NCI-H345 treated with DMSO at 0.1 percent for 48 hours (cell line): Measurements from ENCODE around the gene MPRIP.
"Not testable (repeated sequence)": the region's sequence is repeated elsewhere in the genome, so short reads cannot be mapped to it uniquely, and the experiment has no call there.

Source experiments
- DNase-seq: peaks from one replicate; lab custom pipeline; 2025; ENCODE audit not compliant: unreplicated experiment; lab: John Stamatoyannopoulos, UW

MPRIP gene

DNA sequence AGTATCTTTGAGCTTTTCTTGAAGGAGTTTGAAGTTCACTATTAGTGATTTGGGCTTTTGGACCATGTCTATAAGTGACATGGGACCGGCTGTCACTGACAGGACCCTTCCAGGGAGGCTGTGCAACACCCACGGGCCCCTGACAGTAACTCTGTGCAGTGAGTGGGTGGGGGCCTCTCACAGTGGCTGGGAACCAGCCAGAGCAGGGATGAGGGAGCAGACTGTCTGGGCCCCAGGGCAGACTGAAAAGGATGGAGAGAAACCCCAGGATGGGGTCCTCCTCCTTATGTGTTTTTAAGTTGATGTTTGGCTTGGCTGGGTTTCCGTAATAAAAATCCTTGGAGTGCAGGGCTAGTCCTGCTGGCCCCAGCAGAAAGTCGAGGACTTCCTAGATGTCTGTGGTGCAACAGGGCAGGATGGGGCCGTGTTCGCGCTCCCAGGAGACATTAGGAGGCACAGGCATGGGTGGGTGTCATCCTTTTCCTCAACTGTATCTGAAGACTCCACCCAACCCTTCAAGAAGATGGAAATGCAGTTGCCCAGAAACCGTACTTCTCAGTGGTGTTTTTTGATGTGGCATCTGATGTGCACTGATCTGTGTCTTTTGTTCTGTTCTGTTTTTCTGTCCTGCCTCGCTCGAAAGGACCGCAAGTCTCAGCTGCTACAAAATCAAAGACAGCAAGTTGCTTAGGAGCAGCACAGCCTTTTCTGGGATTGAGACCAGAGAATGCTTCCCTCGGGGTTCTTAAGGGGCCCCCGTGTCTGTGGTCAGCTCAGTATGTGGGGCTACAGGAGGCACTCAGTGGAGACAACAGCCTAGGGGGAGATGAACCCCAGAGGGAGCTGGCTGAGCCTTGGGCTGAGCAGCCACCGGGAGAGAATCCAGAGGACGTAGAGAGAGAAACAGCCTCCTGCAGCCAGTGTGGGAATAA, 139.7 kb downstream of the MPRIP start:
- no peak for DNase-seq

GRCh38 chr17:17182598-17183136, 140.4 kb downstream of the MPRIP start:
- DNase-seq: peak; percentile 9

DNA sequence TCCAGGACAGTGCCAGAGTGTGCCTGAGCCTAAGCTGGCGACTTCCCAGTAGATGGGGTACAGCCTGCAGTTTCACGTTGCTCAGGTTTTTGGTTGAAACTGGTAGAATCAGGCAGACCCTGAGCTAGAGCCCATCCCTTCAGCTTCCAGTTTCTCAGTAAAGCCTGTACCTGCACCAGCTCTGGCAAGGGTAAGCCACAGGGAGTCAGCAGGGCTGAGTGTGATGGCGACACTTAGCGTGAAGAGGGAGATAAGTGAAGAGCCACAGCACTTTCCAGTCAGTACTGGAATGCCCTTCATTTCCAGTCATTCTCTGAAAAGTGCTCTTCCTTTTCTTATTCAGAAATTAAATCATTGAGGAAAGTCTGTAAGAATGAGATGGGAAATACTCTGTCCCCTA, 141.5 kb downstream of the MPRIP start:
- DNase-seq: no peak

DNA sequence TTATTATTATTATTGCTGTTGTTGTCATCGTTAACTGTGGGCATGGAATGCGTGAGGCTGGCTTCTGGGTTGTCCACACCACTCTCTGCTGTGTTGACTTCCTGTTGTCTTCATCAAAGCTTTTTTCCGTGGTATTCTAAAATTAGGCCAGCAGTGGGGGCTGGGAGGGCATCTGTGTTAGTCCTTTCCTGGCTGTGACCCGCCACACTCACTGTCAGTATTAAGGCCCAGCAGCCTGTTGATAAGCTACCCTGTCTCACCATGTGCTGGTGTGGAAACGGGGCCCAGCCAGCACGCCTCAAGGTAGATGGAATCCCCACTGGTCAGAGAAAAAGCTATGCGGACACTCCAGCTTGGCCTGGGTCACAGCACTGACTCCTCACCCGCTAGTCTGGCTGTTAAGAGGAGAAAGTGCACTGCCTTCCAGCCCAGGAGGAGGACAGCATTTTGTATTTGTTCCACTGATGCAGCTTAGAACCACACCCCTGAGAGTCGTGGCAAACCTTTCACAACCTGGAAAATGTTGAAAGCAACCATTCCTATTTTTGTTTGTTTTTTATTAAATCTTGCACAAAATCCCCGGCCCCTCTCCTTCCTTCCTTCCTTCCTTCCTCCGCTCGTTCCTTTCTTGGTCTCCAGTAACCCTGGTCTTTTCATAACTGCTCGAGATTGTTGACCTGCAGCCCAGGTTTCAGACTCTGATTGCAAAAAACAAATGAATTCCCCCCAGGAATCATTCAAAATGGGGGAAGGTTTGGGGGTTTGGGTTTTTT, 142.9 kb downstream of the MPRIP start:
- not testable (repeated sequence) for DNase-seq

- DNase-seq: no peak
Measured at GRCh38 chr17:17186051-17186450, 143.8 kb downstream of the MPRIP start.

DNA sequence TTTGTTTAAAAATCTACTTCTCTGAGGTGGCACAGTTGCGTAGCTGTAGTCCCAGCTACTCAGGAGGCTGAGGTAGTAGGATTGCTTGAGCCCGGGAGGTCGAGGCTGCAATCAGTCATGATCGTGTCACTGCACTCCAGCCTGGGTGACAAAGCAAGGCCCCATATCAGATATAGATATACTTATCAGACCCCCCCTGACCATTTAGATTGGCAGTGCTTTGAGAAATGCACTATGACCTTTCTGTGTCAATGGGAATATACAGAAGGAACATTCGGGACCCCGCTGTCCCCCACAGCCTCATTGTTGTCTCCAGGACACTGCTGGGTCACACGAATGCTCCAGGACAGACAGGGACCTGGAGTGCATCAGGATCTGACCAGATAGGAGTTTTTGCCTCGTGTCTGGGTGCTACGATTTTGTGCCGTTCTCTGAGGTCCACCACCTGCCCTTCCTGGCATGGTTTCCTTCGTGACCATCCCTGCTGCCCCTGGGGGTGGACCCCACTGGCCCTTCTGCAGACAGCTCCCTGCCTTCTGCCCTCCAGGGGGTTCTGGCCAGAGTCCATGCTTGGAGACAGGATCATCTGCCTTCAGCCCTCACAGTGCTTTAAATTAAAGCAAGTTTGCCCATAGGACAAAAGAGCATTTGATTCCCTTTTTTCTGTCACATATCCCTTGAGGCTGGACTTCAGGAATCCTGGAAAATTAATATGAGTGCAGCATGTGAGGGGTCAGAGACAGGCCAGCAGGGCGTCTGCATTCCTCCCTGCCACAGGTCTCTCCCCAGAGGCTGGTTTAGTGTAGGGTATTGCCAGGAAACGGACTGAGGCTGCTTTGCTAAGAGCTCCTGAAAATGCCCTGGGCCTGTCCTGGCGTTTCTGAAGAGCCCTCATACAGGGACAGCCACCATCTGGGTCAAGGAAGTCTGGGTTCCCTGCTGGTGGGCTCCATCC, 144.6 kb downstream of the MPRIP start:
- DNase-seq: no peak

- no peak for DNase-seq
Measured at GRCh38 chr17:17188586-17188985, 146.3 kb downstream of the MPRIP start.

DNA sequence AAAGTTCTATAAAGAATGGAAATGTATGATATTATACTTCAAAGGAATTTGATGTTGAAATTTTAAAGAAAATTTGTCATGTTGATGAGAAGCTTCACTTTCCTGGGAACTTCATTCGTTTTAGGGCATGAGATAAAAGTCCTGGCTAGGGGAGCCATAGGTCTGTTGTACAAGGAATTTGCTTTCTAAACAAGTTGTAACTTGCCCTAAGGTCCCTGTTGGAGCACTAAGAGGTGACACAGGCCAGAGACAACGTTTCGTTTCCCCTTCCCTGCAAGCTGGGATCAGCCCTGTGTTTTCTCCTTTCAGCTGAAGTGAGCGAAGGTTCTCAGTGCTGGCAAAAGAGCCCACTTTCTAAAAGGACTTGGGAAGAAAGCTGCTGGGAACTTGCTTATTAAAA, 147.3 kb downstream of the MPRIP start:
- DNase-seq: no peak

- DNase-seq: no peak
Measured at GRCh38 chr17:17190188-17190587, 147.9 kb downstream of the MPRIP start.

- DNase-seq: no peak
Measured at GRCh38 chr17:17191346-17191792, 149.1 kb downstream of the MPRIP start.

DNA sequence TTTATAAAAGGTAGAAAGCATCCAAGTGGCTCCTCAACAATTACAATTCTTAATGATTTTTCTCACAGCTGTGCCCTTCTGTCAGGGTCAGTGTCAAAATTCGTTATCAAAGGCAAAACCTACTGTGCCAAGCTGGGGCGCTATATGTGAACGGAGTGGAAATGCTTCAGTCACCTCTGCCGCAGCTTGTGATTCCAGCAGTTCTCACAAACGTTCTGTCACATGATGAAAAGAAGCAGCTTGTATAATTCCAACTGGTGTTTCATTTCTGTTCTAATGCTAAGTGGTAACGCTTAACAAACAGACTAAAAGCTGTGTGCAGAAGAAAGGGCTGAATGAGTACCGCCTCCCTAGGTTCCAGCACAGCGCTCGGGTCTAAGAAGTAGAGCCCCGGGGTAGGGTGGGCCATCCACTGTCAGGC, 149.7 kb downstream of the MPRIP start:
- DNase-seq: no peak

- DNase-seq: not testable (repeated sequence)
Measured at GRCh38 chr17:17195466-17195865, 153.2 kb downstream of the MPRIP start.

DNA sequence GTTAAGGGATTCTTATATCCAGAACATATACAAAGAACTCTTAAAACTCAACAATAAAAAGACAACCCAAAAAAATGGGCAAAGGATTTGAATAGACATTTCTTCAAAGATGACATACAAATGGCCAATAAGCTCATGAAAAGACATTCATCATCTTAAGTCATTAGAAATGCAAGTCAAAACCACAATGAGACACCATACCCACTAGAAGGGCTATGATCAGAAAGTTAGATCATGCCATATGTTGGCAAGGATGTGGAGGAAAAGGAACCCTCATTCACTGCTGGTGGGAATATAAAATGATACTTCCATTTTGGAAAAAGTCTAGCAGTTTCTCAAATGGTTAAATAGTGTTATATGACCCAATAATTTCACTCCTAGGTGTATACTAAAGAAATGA, 154.5 kb downstream of the MPRIP start:
- DNase-seq: no peak

DNA sequence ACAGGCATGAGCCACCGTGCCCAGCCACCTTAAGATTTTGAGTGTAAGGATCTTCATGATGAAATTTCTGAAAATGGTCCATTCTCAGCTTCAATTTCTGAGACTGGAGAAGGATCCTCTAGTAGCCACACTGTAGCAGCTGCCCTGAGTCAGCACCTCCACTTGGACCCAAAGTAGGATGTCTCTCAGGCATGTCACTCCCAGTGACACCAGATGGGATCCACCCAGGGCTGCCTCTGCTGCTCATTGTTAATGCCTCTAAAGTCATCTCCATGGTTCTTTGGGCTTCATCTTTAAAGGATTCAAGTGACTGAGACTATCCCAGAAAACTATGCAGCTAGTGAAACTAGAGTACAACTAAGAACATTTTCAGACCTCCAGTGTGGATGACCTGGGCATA, 156.0 kb downstream of the MPRIP start:
- no peak for DNase-seq

DNA sequence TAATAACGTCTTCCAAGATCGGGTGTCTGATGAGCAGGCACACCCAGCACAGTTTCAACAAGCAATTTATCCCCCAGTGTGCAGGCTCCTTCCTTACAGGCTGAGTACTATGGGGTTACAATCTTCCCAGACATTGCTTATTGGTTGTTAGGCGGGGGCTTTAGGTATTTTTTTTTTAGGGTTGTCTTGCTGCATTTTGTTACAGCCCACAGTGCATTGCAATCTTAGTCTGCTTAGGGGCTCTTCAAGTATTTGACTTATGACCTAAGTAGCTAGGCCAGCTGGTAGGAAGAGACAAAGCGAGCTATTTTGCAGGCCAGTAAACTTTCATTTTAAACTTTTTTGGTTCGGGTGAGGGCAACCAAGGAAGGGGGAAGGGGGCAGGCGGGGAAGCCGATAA, 158.1 kb downstream of the MPRIP start:
- DNase-seq: no peak

DNA sequence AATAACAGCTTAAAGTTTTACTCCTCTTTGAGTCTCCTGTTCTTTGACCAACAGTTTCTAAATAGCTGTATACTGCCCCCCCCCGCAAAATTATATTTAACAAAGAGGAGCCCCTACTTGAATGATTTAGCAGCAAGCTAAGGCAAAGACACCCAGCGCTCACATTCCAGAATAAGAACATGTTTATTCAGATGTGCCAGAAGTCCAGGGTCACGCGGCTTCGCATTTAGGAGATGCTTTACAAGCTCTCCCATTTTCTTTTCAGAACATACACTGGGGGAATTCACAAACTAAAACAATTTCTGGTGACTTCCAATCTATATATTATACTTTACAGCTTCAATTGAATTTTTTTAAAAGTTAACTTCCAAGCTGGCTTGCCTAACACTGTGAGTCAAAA, 158.6 kb downstream of the MPRIP start:
- DNase-seq: no peak

- DNase-seq: no peak
Measured at GRCh38 chr17:17201271-17201670, 159.0 kb downstream of the MPRIP start.

DNA sequence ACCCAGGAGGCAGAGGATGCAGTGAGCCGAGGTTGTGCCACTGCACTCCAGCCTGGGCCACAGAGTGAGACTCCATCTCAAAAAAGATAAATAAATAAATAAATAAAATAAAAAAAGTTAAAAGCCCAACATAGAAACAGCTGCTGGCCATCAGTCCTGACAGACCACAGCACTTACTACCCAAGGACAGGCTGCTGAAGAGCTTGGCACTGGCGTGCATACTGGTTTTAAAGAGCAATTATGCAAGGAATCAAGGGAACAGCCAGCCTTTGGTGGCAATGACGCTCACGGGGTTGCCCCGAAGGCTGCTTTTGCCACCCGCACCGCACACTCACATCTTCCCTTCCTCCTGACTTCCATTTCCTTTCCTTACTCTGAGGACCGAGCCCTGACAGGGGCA, 159.7 kb downstream of the MPRIP start:
- no peak for DNase-seq

GRCh38 chr17:17203173-17203730, 161.0 kb downstream of the MPRIP start:
- DNase-seq: no peak

GRCh38 chr17:17204041-17204591, 161.9 kb downstream of the MPRIP start:
- no peak for DNase-seq
